ENCODE data around the gene TLCD3B.
A peak's percentile ranks its signal among the peaks of the same experiment; 100 is the strongest.

Gene TLCD3B

DNA sequence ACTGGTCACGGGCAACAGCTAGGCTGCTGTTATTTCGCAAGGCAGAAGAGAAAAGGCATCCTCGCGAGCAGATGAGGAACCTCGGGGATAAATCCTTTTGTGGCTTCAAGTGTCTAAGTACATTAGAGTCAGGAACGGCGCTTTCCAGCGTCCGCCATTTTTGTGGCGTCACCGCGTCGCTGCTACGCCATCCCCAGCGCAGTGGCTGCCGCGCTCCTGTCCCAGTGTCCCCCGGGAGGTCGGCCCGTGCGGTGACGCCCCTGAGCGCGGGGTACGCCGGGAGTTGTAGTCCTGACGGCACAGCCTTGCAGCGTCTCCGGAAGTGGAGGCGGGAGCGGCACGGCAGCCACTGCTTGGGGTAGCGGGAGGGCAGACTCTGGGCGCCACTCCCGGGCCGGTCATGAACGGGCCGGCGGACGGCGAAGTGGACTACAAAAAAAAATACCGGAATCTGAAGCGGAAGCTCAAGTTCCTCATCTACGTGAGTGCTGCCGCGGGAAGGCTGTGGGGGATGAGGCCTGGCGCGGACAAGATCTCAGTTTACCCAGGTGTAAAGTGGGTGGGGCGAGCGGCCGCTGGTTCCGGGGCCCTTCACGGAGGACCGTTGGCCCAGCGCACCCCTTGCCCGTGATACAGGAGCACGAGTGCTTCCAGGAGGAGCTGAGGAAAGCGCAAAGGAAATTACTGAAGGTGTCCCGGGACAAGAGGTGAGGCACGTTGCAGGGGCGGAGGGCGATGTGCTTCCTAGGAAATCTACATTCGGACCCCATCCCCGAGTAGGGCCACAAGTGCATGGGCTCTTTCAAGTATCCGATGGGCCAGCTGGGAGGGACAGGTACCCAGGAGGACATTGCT is 34.9 kb downstream of the TLCD3B start, which contains the start of gene INO80E:
INO80E (plus strand) TSS at position 331 of the 855 bp plus-strand sequence; CDS start at position 401, 70 bp downstream.
- peak within 1 kb of the TSS; percentile 99 for H3K4me3 Mint-ChIP-seq
- peak within 1 kb of the TSS; percentile 98 for H3K27ac Mint-ChIP-seq
- no peaks in the 10 kb centered on the region for H3K27me3 Mint-ChIP-seq (ENCODE audit: low read depth)
- H3K36me3 Mint-ChIP-seq (ENCODE audit: low read depth) = peaks cover 30% of the 10 kb centered on the region
- peaks cover 29% of the 10 kb centered on the region for H3K4me1 Mint-ChIP-seq (ENCODE audit: low read depth)
- H3K9me3 Mint-ChIP-seq = no peaks in the 10 kb centered on the region

DNA sequence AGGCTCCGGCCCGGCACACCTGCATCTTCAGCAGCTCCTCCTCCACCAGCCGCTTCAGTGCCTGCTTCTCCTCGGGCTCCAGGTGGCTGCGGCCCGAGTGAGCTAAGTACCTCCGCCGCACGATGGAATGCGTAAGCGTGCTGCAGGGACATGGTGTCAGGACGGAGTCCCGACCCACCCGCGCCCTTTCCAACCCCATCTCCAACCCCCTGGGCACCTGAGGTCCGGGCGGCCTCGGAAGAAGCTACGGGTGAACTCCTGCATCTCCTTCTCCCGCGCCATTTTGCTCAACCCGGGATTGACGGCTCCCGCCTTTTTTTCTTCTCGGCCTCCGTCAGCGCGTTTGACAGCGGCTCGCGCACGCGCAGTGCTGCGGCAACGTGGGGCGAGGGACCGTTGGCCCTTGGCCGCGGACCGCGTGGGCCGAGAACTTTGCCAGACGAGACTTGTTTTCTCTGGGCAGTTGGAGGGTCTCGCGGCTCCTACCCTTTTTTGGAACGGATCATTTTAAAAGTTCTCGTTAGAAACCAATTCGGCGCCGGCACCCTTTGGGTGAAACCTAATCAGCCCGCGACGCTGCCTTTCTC is 35.7 kb downstream of the TLCD3B start, which contains the start of gene HIRIP3:
HIRIP3 (minus strand) TSS at position 294 of the 587 bp plus-strand sequence; CDS start at position 282, 12 bp downstream.
- peaks cover 29% of the 10 kb centered on the region for H3K4me1 Mint-ChIP-seq (ENCODE audit: low read depth)
- H3K9me3 Mint-ChIP-seq = no peaks in the 10 kb centered on the region
- H3K36me3 Mint-ChIP-seq (ENCODE audit: low read depth) = peaks cover 30% of the 10 kb centered on the region

DNA sequence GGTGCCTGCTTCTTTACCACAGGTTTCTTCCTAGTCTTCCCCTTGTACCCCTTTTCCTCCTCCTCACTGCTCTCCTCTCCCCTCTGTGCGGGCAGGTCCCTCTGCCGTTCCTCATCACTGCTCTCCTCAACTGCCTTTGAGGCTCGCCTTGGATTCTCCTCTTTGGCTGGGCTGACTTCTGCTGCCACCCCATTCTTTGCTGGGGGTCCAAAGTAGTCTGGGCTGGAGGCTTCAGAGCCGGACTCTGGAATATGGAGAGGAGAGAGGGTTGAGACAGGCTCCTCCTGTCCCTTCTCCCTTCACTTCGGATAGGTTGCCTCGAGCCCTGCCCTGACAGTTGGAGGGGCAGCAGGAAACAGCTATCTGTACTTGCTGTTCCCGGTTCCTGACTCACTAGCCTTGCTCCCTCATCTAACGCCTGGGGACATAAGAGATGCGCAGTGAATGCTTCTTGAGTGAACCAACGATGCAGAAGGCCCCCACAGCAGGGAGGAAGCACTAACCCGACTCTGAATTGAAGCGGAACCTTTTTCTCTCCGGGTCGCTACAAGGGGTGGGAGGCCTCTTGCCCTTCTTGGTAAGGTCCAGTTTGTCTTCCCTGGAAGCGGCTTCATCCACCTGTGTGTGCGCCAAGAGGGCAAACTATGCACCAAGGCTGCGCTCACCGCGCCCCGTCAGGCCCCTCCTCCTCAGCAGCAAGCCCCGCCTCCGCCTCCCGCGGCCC is 36.3 kb downstream of the TLCD3B start:
- peaks cover 28% of the 10 kb centered on the region for H3K4me1 Mint-ChIP-seq (ENCODE audit: low read depth)
- H3K4me3 Mint-ChIP-seq = peak overlapping the region; percentile 99
- H3K27me3 Mint-ChIP-seq (ENCODE audit: low read depth) = no peaks in the 10 kb centered on the region
- H3K27ac Mint-ChIP-seq = peak overlapping the region; percentile 98
- no peaks in the 10 kb centered on the region for H3K9me3 Mint-ChIP-seq
- H3K36me3 Mint-ChIP-seq (ENCODE audit: low read depth) = peaks cover 30% of the 10 kb centered on the region

More for the DNA sequence above, 35.7 kb downstream of the TLCD3B start, which contains the start of gene HIRIP3:
- Mint-ChIP-seq H3K27ac (peak within 1 kb of the TSS; percentile 98), H3K27me3 (ENCODE audit: low read depth) (no peaks in the 10 kb centered on the region), H3K4me3 (peak within 1 kb of the TSS; percentile 99)

DNA sequence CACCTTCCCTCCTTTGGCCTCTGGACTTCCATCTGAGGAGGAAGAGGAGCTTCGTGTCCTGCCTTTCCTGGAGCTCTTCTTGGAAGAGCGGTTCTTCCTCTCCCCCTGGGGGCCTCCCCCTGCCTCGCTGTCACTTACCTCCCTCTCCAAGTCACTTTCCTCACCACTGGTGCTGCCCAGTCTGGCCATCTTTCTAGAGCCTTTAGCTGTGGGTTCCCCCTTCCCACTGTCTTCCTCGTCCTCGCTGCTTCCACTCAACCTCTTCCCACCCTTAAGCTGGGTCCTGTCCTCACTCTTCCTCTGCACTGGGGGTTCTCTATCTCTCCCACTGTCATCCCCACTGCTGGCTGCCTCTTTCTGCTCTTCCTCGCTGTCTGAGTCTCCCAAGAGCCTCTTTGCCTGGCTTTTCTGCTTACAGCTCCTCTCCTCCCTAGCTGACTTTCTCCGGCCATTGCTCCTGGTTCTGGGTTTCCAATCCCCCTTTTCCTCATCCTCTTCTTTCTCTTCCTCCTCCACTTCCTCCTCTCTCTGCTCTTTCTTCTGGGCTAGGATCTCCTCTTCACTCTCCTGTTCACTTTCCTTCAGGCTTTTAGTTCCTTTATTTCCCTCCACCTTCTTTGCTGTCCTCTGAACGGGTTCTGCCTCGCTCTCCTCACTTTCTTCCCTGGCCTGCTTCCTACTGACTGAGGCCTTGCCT is 37.0 kb downstream of the TLCD3B start:
- peaks cover 28% of the 10 kb centered on the region for H3K36me3 Mint-ChIP-seq (ENCODE audit: low read depth)
- H3K27ac Mint-ChIP-seq = peak overlapping the region; percentile 98
- H3K4me3 Mint-ChIP-seq = peak overlapping the region; percentile 99
- no peaks in the 10 kb centered on the region for H3K9me3 Mint-ChIP-seq
- H3K27me3 Mint-ChIP-seq (ENCODE audit: low read depth) = no peaks in the 10 kb centered on the region
- H3K4me1 Mint-ChIP-seq (ENCODE audit: low read depth) = peaks cover 23% of the 10 kb centered on the region

DNA sequence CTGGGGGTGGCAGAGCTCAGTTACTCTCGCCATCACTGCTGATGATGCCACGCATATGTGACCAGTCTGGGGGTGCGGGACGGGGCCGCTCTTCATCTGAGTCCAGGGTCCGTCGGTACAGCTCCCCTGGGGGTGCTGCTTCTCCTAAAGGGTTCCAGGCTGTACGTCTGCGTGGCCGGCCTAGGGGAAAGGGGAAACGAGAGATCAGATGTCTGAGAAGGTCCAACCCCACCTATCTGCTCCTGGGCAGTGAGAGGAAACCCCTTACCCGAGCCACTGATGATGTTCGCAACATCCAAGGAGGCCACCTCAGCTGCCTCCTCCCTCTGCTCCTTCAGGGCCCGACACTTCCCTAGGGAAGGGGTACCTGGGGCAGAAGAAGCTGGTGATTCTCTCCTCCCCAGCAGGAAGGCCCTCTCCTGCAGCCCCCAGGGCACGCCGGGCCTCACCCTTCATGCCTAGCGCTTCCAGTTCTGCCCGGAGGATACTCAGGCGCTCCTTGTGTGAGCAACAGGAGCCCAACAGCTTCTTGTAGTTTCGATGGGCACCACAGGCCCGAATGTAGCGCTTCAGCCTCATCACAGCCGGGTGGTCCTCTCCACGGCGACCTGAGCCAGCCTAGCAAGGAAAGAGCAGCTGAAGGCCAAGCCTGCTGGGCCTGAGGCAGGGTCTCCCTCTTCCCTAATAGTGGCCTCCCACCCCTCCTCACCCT is 37.7 kb downstream of the TLCD3B start:
- Mint-ChIP-seq H3K4me1 (ENCODE audit: low read depth) (peaks cover 21% of the 10 kb centered on the region), H3K27ac (no peak overlapping the region), H3K36me3 (ENCODE audit: low read depth) (peaks cover 29% of the 10 kb centered on the region), H3K4me3 (peak overlapping the region; percentile 99), H3K27me3 (ENCODE audit: low read depth) (no peaks in the 10 kb centered on the region), H3K9me3 (no peaks in the 10 kb centered on the region)

DNA sequence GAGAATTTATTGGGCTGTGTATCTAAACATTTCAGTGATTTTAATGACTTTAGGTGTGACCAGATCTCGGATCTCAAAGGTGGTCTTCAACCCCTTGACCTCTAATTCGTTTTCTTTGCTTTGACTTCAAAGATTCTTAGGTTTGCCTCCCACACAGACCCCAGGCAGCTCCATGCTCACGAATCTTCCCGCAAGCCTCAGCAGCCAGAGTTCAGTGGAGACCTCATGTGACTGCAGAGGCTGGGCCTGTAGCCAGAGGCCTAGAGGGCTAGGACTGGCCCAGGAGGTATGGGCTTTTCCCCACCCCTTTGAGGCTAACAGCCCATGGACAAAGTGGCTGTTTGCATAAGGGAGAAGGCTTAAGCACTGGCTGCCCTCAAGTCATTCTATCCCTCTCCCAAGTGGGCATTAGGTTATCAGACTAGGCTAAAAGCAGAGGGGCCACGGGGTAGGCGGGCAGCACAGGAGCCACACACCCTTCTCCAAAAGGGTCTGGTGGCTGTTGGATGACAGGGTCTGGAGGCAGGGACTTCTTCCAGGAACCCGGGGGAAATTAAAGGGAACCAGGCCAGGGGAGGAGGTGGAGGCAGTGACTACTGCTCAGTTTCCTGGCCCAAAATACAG is 38.6 kb downstream of the TLCD3B start:
- H3K27ac Mint-ChIP-seq = peak overlapping the region; percentile 57
- peaks cover 34% of the 10 kb centered on the region for H3K36me3 Mint-ChIP-seq (ENCODE audit: low read depth)
- H3K27me3 Mint-ChIP-seq (ENCODE audit: low read depth) = no peaks in the 10 kb centered on the region
- H3K9me3 Mint-ChIP-seq = no peaks in the 10 kb centered on the region
- H3K4me1 Mint-ChIP-seq (ENCODE audit: low read depth) = peaks cover 18% of the 10 kb centered on the region
- H3K4me3 Mint-ChIP-seq = peak overlapping the region; percentile 28

DNA sequence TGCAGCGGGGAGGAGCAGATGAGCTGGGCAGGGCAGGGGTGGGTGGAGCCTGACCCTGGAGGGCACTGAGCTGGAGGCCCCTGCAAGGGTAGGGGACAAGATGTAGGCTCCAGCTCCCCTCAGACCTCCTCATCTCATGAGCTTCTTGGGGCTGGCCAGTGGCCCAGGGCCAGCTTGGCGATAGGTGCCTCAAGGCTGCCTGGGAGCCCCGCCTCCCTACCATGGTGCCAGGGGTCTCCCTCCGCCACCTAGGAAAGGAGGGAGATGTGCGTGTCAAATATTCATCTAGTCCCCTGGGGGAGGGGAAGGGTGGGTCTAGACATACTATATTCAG is 39.5 kb downstream of the TLCD3B start:
- Mint-ChIP-seq H3K36me3 (ENCODE audit: low read depth) (peaks cover 33% of the 10 kb centered on the region), H3K27ac (no peak overlapping the region), H3K4me1 (ENCODE audit: low read depth) (peaks cover 13% of the 10 kb centered on the region), H3K27me3 (ENCODE audit: low read depth) (no peaks in the 10 kb centered on the region), H3K4me3 (no peak overlapping the region), H3K9me3 (no peaks in the 10 kb centered on the region)

DNA sequence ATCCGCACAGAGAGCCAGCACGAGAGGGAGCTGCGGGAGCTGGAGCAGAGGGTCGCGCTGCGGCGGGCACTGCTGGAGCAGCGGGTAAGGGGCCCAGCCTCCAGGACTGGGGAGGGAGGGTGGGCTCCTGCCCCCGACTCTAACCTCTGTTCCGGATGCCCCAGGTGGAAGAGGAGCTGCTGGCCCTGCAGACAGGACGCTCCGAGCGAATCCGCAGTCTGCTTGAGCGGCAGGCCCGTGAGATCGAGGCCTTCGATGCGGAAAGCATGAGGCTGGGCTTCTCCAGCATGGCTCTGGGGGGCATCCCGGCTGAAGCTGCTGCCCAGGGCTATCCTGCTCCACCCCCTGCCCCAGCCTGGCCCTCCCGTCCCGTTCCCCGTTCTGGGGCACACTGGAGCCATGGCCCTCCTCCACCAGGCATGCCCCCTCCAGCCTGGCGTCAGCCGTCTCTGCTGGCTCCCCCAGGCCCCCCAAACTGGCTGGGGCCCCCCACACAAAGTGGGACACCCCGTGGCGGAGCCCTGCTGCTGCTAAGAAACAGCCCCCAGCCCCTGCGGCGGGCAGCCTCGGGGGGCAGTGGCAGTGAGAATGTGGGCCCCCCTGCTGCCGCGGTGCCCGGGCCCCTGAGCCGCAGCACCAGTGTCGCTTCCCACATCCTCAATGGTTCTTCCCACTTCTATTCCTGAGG is 40.0 kb downstream of the TLCD3B start:
- H3K4me1 Mint-ChIP-seq (ENCODE audit: low read depth) = peaks cover 13% of the 10 kb centered on the region
- no peak overlapping the region for H3K4me3 Mint-ChIP-seq
- no peak overlapping the region for H3K27ac Mint-ChIP-seq
- H3K36me3 Mint-ChIP-seq (ENCODE audit: low read depth) = peaks cover 34% of the 10 kb centered on the region
- H3K9me3 Mint-ChIP-seq = no peaks in the 10 kb centered on the region
- no peaks in the 10 kb centered on the region for H3K27me3 Mint-ChIP-seq (ENCODE audit: low read depth)

DNA sequence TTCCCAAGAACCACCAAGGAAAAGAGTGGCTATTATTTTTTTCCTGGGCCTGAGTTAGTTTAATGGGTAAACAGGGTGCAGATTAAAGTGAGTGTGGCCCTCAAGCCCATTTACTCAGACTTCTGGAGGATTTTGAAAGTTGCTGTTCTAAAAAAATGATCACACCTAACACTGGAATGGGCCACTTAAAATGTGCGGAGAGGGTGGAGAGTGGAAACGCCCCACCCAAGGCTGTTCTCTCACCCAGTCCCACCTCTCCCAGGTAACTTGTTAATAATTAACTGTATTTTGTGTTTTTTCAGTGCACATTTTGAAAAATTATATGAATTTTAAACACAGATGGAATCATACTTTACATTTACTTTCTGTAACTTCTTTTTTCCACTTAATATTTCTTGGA is 41.0 kb downstream of the TLCD3B start:
- no peak overlapping the region for H3K27ac Mint-ChIP-seq
- no peak overlapping the region for H3K4me3 Mint-ChIP-seq
- H3K27me3 Mint-ChIP-seq (ENCODE audit: low read depth) = no peaks in the 10 kb centered on the region
- H3K9me3 Mint-ChIP-seq = no peaks in the 10 kb centered on the region
- H3K4me1 Mint-ChIP-seq (ENCODE audit: low read depth) = peaks cover 13% of the 10 kb centered on the region
- H3K36me3 Mint-ChIP-seq (ENCODE audit: low read depth) = peaks cover 40% of the 10 kb centered on the region

DNA sequence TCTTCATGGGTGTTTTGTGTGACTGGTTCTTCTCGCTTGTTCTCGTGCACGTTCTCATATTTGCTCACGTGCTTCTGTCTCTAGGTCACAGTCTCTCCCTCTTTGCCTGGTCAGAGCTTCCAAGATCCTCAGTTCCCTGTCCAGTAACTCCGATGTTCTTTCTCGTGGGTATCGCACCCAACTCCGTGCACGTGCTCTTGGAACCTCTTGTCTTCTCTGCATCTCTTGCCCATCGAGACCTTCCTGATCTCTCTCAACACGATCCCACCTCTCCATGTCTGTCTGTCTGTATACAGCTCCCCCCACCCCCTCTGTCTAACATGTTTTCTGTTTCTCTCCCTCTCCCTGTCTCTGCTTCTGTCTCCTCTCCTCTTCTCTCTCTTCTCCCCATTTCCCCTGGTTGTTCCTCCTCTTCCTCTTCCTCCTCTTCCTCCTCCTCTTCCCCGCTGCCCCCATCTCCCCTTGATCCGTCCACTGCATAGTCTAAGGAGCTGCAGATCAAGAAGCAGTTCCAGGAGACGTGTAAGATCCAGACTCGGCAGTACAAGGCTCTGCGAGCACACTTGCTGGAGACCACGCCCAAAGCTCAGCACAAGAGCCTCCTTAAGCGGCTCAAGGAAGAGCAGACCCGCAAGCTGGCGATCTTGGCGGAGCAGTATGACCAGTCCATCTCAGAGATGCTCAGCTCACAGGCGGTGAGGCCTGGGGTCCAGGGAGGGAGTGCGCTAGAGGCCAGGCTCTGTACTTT is 41.8 kb downstream of the TLCD3B start:
- H3K9me3 Mint-ChIP-seq = no peaks in the 10 kb centered on the region
- H3K36me3 Mint-ChIP-seq (ENCODE audit: low read depth) = peaks cover 37% of the 10 kb centered on the region
- H3K4me1 Mint-ChIP-seq (ENCODE audit: low read depth) = peaks cover 6% of the 10 kb centered on the region
- no peaks in the 10 kb centered on the region for H3K27me3 Mint-ChIP-seq (ENCODE audit: low read depth)
- H3K4me3 Mint-ChIP-seq = no peak overlapping the region
- H3K27ac Mint-ChIP-seq = no peak overlapping the region

DNA sequence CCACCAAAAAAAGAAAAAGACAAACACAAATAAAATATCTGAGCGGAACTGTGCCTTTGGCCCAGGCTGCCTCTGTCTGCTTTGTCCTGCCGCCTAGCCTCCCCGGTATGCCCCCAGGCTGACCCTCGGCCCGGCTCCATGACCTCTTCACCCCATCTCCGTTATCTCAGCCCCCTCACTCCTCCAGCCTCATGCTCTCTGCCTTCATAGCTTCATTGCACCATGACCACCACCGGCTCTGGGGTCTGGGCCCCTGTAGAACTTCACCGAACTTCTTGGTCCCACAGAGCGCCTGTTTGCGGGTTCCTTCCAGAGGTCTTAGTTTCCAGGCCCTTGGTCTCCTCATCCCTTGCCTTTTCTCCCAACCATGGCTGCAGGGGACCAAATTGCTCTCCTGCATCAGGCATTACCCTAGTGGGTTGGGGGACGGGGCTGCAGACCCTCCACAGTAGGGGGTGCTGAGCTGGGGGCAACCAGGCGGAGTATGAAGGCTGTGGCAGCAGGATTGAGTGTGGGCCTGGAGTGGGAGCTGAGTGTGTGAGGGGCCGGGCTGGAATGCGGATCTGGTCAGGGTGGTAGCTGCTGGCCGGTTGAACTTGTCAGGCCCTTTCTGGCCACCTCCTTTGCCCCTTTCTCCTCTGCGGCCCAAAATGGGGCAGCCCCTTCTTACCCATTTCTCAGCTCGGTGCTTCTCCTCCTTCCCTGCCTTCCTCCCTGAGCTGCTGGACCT is 42.6 kb downstream of the TLCD3B start:
- H3K4me1 Mint-ChIP-seq (ENCODE audit: low read depth) = no peaks in the 10 kb centered on the region
- H3K27ac Mint-ChIP-seq = no peak overlapping the region
- H3K36me3 Mint-ChIP-seq (ENCODE audit: low read depth) = peaks cover 37% of the 10 kb centered on the region
- no peak overlapping the region for H3K4me3 Mint-ChIP-seq
- H3K9me3 Mint-ChIP-seq = no peaks in the 10 kb centered on the region
- H3K27me3 Mint-ChIP-seq (ENCODE audit: low read depth) = no peaks in the 10 kb centered on the region
